Loucy (cell line): ENCODE measurements around the gene CELF2.

Experiments
- H2AFZ ChIP-seq: fragments of 200-600 bp; sonication (generic); 2 replicates; pipeline ENCODE4 v1.6.0; 2016; ENCODE audit warnings: antibody characterized with exemption, mild to moderate bottlenecking, low read length, moderate library complexity
- H3F3A ChIP-seq: fragments of 200-600 bp; 2 replicates; pipeline ENCODE4 v1.6.0; 2016; ENCODE audit warnings: antibody characterized with exemption, low read depth, mild to moderate bottlenecking
- H3K27me3 ChIP-seq: fragments of 200-600 bp; sonication (generic); 2 replicates; pipeline ENCODE4 v1.6.1; 2014; ENCODE audit warnings: low read length, mild to moderate bottlenecking; ENCODE audit not compliant: insufficient read depth, poor library complexity, severe bottlenecking
- H3K36me3 ChIP-seq: fragments of 200-600 bp; sonication (generic); 2 replicates; pipeline ENCODE4 v1.6.1; 2016; ENCODE audit warnings: low read length; ENCODE audit not compliant: insufficient read depth
- H3K4me1 ChIP-seq: fragments of 200-600 bp; sonication (generic); 2 replicates; pipeline ENCODE4 v1.5.1; 2014; ENCODE audit warnings: low read length, mild to moderate bottlenecking; ENCODE audit not compliant: insufficient read depth, poor library complexity, severe bottlenecking
- H3K4me2 ChIP-seq: fragments of 200-600 bp; sonication (generic); 2 replicates; pipeline ENCODE4 v1.6.0; 2014; ENCODE audit warnings: antibody characterized with exemption, low read length, low read depth, mild to moderate bottlenecking; ENCODE audit not compliant: poor library complexity, severe bottlenecking
- H3K4me3 ChIP-seq: fragments of 200-600 bp; sonication (generic); 2 replicates; pipeline ENCODE4 v1.5.1; 2014; ENCODE audit warnings: low read length, mild to moderate bottlenecking, mixed read lengths; ENCODE audit not compliant: poor library complexity, severe bottlenecking
- H3K79me2 ChIP-seq: fragments of 200-600 bp; sonication (generic); 2 replicates; pipeline ENCODE4 v1.6.1; 2014; ENCODE audit warnings: low read length; ENCODE audit not compliant: insufficient read depth
- H3K9ac ChIP-seq: fragments of 200-600 bp; sonication (generic); 2 replicates; pipeline ENCODE4 v1.6.0; 2014; ENCODE audit warnings: mild to moderate bottlenecking, low read depth, low read length, moderate library complexity; ENCODE audit not compliant: poor library complexity, severe bottlenecking
- H3K9me2 ChIP-seq: fragments of 200-600 bp; sonication (generic); replicated peaks from 2 replicates; pipeline ENCODE4 v1.6.1; 2016; ENCODE audit warnings: low read depth, low read length, mixed read lengths
- H3K9me3 ChIP-seq: fragments of 200-600 bp; sonication (generic); 2 replicates; pipeline ENCODE4 v1.6.1; 2014; ENCODE audit warnings: mild to moderate bottlenecking, antibody characterized with exemption, low read length, low read depth; ENCODE audit not compliant: insufficient read depth
- H4K20me1 ChIP-seq: fragments of 200-600 bp; sonication (generic); 2 replicates; pipeline ENCODE4 v1.6.0; 2014; ENCODE audit warnings: antibody characterized with exemption, low read length, mild to moderate bottlenecking; ENCODE audit not compliant: insufficient read depth, poor library complexity, severe bottlenecking
- EZH2phosphoT487 ChIP-seq: fragments of 200-600 bp; IDR thresholded peaks from 2 replicates; pipeline ENCODE4 v1.6.1; 2018; ENCODE audit warnings: antibody characterized with exemption, mild to moderate bottlenecking, moderate library complexity, borderline replicate concordance
- TF ChIP-seq, protein P1 (sequence below): fragments of 200-600 bp; sonication (generic); conservative IDR thresholded peaks from 2 replicates; pipeline ENCODE4 v1.5.1; 2014; ENCODE audit warnings: mild to moderate bottlenecking, antibody characterized with exemption, low read length

The CELF2 gene

GRCh38 chr10:11074536-11075267 lies 57.0 kb downstream of the CELF2 start:
- Histone ChIP-seq H3K9me2 (no peaks in the 10 kb centered on the region), H3K4me3 (no peak overlapping the region), H4K20me1 (no peaks in the 10 kb centered on the region), H3K27me3 (no peaks in the 10 kb centered on the region), H2AFZ (no peak overlapping the region), H3K4me2 (no peak overlapping the region), H3K9me3 (no peaks in the 10 kb centered on the region), H3F3A (no peaks in the 10 kb centered on the region), H3K79me2 (no peaks in the 10 kb centered on the region), H3K9ac (no peak overlapping the region), H3K4me1 (no peaks in the 10 kb centered on the region), H3K36me3 (no peaks in the 10 kb centered on the region)
- TF ChIP-seq, protein P1, sequence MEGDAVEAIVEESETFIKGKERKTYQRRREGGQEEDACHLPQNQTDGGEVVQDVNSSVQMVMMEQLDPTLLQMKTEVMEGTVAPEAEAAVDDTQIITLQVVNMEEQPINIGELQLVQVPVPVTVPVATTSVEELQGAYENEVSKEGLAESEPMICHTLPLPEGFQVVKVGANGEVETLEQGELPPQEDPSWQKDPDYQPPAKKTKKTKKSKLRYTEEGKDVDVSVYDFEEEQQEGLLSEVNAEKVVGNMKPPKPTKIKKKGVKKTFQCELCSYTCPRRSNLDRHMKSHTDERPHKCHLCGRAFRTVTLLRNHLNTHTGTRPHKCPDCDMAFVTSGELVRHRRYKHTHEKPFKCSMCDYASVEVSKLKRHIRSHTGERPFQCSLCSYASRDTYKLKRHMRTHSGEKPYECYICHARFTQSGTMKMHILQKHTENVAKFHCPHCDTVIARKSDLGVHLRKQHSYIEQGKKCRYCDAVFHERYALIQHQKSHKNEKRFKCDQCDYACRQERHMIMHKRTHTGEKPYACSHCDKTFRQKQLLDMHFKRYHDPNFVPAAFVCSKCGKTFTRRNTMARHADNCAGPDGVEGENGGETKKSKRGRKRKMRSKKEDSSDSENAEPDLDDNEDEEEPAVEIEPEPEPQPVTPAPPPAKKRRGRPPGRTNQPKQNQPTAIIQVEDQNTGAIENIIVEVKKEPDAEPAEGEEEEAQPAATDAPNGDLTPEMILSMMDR = no peak
- no peak for TF ChIP-seq EZH2phosphoT487

DNA sequence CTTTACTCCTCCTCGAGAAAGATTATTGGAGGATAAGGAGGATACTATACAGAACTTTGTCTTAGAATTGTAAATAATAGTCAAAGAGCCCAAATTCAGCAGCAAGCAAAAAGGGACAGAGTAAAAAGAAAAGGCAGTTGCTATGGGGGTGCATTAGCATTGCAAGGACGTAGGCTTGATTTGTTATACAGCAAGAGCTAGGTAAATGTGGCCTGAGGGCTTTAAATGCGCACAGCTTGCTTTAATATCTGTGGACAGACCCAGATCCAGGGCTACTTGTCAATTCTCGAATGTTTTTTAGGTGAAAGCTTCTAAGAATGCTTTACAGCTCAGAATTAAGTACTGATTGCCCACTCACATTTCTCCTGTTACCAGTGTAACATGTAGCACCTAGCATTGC lies 58.5 kb downstream of the CELF2 start:
- H3K9me3 ChIP-seq = no peaks in the 10 kb centered on the region
- no peaks in the 10 kb centered on the region for H3K36me3 ChIP-seq
- no peaks in the 10 kb centered on the region for H3K79me2 ChIP-seq
- no peaks in the 10 kb centered on the region for H3K9me2 ChIP-seq
- H3F3A ChIP-seq = no peaks in the 10 kb centered on the region
- no peaks in the 10 kb centered on the region for H3K4me1 ChIP-seq
- H3K4me3 ChIP-seq = no peak overlapping the region
- no peak overlapping the region for H2AFZ ChIP-seq
- H3K9ac ChIP-seq = no peak overlapping the region
- H4K20me1 ChIP-seq = no peaks in the 10 kb centered on the region
- no peaks in the 10 kb centered on the region for H3K27me3 ChIP-seq
- H3K4me2 ChIP-seq = no peak overlapping the region
- TF ChIP-seq, protein P1 = no peak
- no peak for TF ChIP-seq EZH2phosphoT487

DNA sequence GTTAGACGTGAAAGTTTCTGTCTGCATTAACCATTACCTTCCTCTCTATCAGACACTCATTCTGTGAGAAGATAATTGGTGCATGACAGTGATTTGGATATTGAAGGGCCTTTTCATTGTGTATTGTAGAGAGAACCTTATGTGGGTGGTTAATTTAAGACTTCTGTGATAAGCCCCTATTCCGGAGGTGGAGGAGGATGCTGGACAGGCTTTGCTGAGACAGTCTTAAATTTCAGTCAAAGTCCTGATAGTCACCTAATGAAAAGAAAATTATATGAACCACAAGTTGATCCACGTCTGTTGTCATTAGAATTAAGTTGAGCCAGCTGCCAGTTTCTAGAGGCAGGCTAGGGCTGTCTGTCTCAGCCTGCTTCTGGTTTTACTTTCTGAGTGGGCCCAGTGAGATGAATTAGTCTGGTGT lies 62.9 kb downstream of the CELF2 start:
- H3K4me3 ChIP-seq = no peak overlapping the region

More for the DNA sequence above, 62.9 kb downstream of the CELF2 start:
- no peaks in the 10 kb centered on the region for H3K36me3 ChIP-seq
- no peaks in the 10 kb centered on the region for H3K27me3 ChIP-seq
- no peak for TF ChIP-seq EZH2phosphoT487
- TF ChIP-seq, protein P1 = no peak
- H3K4me1 ChIP-seq = no peaks in the 10 kb centered on the region
- H2AFZ ChIP-seq = no peak overlapping the region
- no peaks in the 10 kb centered on the region for H3K9me2 ChIP-seq
- H3F3A ChIP-seq = no peaks in the 10 kb centered on the region
- no peaks in the 10 kb centered on the region for H3K79me2 ChIP-seq
- H4K20me1 ChIP-seq = no peaks in the 10 kb centered on the region
- H3K4me2 ChIP-seq = no peak overlapping the region
- no peaks in the 10 kb centered on the region for H3K9me3 ChIP-seq
- H3K9ac ChIP-seq = no peak overlapping the region
